ENCODE measurements around the gene CTNNA2.

- no peak for TF ChIP-seq YY1 (IDR thresholded peaks at IDR 0.05; ENCODE audit: low read depth)
- TF ChIP-seq NFIC (IDR thresholded peaks at IDR 0.05) = no peak
- no peak for TF ChIP-seq EP300 (IDR thresholded peaks at IDR 0.05; ENCODE audit: borderline replicate concordance)
- TF ChIP-seq TAF1 (IDR thresholded peaks at IDR 0.05; ENCODE audit: low read depth) = no peak
- no peak for TF ChIP-seq FOXM1 (IDR thresholded peaks at IDR 0.05; ENCODE audit: borderline replicate concordance, low read depth)
- TF ChIP-seq MAX (IDR thresholded peaks at IDR 0.05) = no peak
Measured at GRCh38 chr2:80501874-80502624, 989.2 kb downstream of the CTNNA2 start.
